K562 (cell line): Measurements from ENCODE around the gene OR2AT4. TPM values are rescaled to one million over a fixed set of nuclear protein-coding genes. Genes with fewer than 3 reads are reported as not detected.

ENCODE experiments used
- ATAC-seq: fragments of 200-7000 bp; cut with Tn5 transposase; 3 replicates; pipeline ENCODE4 v1.9.1; 2020; ENCODE audit warnings: moderate library complexity
- BruUV-seq: library from RNA; stranded (reverse); fragments of 400-500 nt; replicated peaks from 2 replicates; lab custom pipeline; 2021; lab: Mats Ljungman, UMichigan
- CTCF ChIA-PET: fragments of 300-600 bp; formaldehyde crosslinking; extraction: SDS; loops from one replicate; lab custom pipeline; 2021; ENCODE audit warnings: low intra/inter-chr PET ratio; lab: Yijun Ruan, JAX
- POLR2A ChIA-PET: fragments of 300-600, 350-650 bp; sonication (Branson Sonifier 250); formaldehyde crosslinking; extraction: SDS; loops from one replicate; lab custom pipeline; 2021; ENCODE audit warnings: antibody characterized with exemption, inconsistent platforms; lab: Yijun Ruan, JAX
- DNase-seq, 4 experiments: peaks; one replicate each; pipeline versions ENCODE4 v3.0.0 to v3.0.0-alpha.2; 2011 to 2018; ENCODE audit warnings: low spot score in 3 of 4, mixed read lengths in 3 of 4; ENCODE audit errors: extremely low read depth in 1 of 4
- FAIRE-seq: peaks from 2 replicates; lab custom pipeline; 2011; peaks lifted over from hg19 to GRCh38; lab: Jason Lieb, UNC
- H2AFZ ChIP-seq: 2 replicates; pipeline ENCODE4 v1.6.0; 2011; ENCODE audit warnings: low read depth, low read length, control low read depth, inconsistent platforms
- H3K27ac ChIP-seq: fragments of 200-600 bp; 3 replicates; pipeline ENCODE4 v1.8.0; 2011; ENCODE audit warnings: low read depth, mild to moderate bottlenecking, control low read depth, inconsistent platforms, low read length, moderate library complexity, mixed read lengths; ENCODE audit errors: extremely low read depth
- H3K27me3 ChIP-seq, 2 experiments: fragments of 300-600 bp in 1 of 2; 2 replicates in 1 of 2; 3 replicates in 1 of 2; pipeline versions ENCODE4 v1.6.0 to v1.8.0; 2011; ENCODE audit warnings: inconsistent platforms in 2 of 2, low read length in 2 of 2, mild to moderate bottlenecking in 1 of 2, mixed read lengths in 1 of 2, moderate library complexity in 1 of 2; ENCODE audit not compliant: control insufficient read depth in 2 of 2, insufficient read depth in 2 of 2
- H3K36me3 ChIP-seq: fragments of 300-600 bp; 3 replicates; pipeline ENCODE4 v1.8.0; 2011; ENCODE audit warnings: mild to moderate bottlenecking, low read length, inconsistent platforms; ENCODE audit not compliant: control insufficient read depth, insufficient read depth
- H3K4me1 ChIP-seq, 2 experiments: fragments of 200-600 bp in 1 of 2; replicated peaks in 1 of 2; 2 replicates in 1 of 2; 3 replicates in 1 of 2; pipeline versions ENCODE4 v1.5.1 to v1.8.0; 2011; ENCODE audit warnings: inconsistent platforms in 2 of 2, low read length in 2 of 2, mild to moderate bottlenecking in 1 of 2, mixed read lengths in 1 of 2, moderate library complexity in 1 of 2; ENCODE audit not compliant: control insufficient read depth in 2 of 2, insufficient read depth in 2 of 2
- H3K4me2 ChIP-seq: 2 replicates; pipeline ENCODE4 v1.6.1; 2011; ENCODE audit warnings: low read length, control low read depth, inconsistent platforms, mixed read lengths; ENCODE audit not compliant: insufficient read depth
- H3K4me3 ChIP-seq: fragments of 200-600 bp; sonication (generic), shearing (Covaris generic); 2 replicates; pipeline ENCODE4 v1.5.1; 2016; ENCODE audit warnings: control low read depth, inconsistent platforms
- H3K79me2 ChIP-seq: fragments of 200-600 bp; 3 replicates; pipeline ENCODE4 v1.8.0; 2011; ENCODE audit warnings: low read length, inconsistent platforms; ENCODE audit not compliant: control insufficient read depth, insufficient read depth
- H3K9ac ChIP-seq, 2 experiments: 2 replicates each; pipeline versions ENCODE4 v1.6.0 to v1.6.1; 2011; ENCODE audit warnings: low read depth in 2 of 2, low read length in 2 of 2, control low read depth in 1 of 2, inconsistent platforms in 1 of 2, mild to moderate bottlenecking in 1 of 2, mixed read lengths in 1 of 2; ENCODE audit not compliant: insufficient read depth in 1 of 2
- H3K9me1 ChIP-seq: one replicate; pipeline ENCODE4 v1.6.0; 2011; ENCODE audit warnings: inconsistent platforms, mild to moderate bottlenecking, low read length, moderate library complexity; ENCODE audit not compliant: control insufficient read depth, insufficient read depth
- H3K9me3 ChIP-seq: replicated peaks from 2 replicates; pipeline ENCODE4 v1.5.1; 2011; ENCODE audit warnings: low read depth, low read length, inconsistent platforms; ENCODE audit not compliant: control insufficient read depth, insufficient read depth
- H4K20me1 ChIP-seq: replicated peaks from 2 replicates; pipeline ENCODE4 v1.6.1; 2011; ENCODE audit warnings: low read length, inconsistent platforms, mixed read lengths; ENCODE audit not compliant: control insufficient read depth, insufficient read depth
- BRCA1 ChIP-seq, 2 experiments: fragments of 450-650 bp in 1 of 2; sonication (generic) in 1 of 2; formaldehyde crosslinking in 1 of 2; IDR thresholded peaks; 2 replicates each; pipeline versions ENCODE4 v1.5.0 to v1.6.1; 2017 to 2020; ENCODE audit warnings: mild to moderate bottlenecking in 1 of 2, missing genetic modification reagents in 1 of 2
- HDAC1 ChIP-seq, 2 experiments: fragments of 450-650 bp; IDR thresholded peaks; 2 replicates each; pipeline ENCODE4 v1.6.1; 2016 to 2017; ENCODE audit warnings: inconsistent platforms in 1 of 2, mild to moderate bottlenecking in 1 of 2, moderate library complexity in 1 of 2
- NFE2 ChIP-seq: IDR thresholded peaks from 2 replicates; pipeline ENCODE4 v1.6.1; 2014; ENCODE audit warnings: antibody characterized with exemption, low read depth
- PREB ChIP-seq: sonication (generic); formaldehyde crosslinking; IDR thresholded peaks from 2 replicates; pipeline ENCODE4 v1.8.1; 2023; ENCODE audit warnings: mild to moderate bottlenecking, missing genetic modification reagents
- PYGO2 ChIP-seq: fragments of 450-650 bp; IDR thresholded peaks from 2 replicates; pipeline ENCODE4 v1.6.1; 2016; ENCODE audit warnings: mild to moderate bottlenecking, missing genetic modification characterization, moderate library complexity, missing compliant biosample characterization
- SMAD4 ChIP-seq: fragments of 250-450 bp; sonication (Bioruptor Pico); conservative IDR thresholded peaks from 2 replicates; pipeline ENCODE4 v1.8.0; 2021; ENCODE audit warnings: inconsistent platforms, mild to moderate bottlenecking, moderate library complexity
- XRCC5 ChIP-seq: fragments of 200-400 bp; formaldehyde crosslinking; IDR thresholded peaks from 2 replicates; pipeline ENCODE4 v1.6.1; 2017; ENCODE audit warnings: low read depth, mild to moderate bottlenecking, low read length
- ZEB2 ChIP-seq: fragments of 450-650 bp; IDR thresholded peaks from 2 replicates; pipeline ENCODE4 v1.6.1; 2016
- ZNF143 ChIP-seq: sonication (generic); formaldehyde crosslinking; IDR thresholded peaks from 2 replicates; pipeline ENCODE4 v1.9.0; 2022; ENCODE audit warnings: mild to moderate bottlenecking, missing genetic modification reagents
- ZNF280A ChIP-seq: fragments of 450-650 bp; IDR thresholded peaks from 2 replicates; pipeline ENCODE4 v1.6.1; 2018; ENCODE audit warnings: mild to moderate bottlenecking, low read depth; ENCODE audit not compliant: partially characterized antibody
- WGBS: fragments of 100-300 bp; shearing (Covaris generic); methylation state at CpG from one replicate; pipeline ENCODE4 v1.1.6; 2016; ENCODE audit warnings: low coverage, mixed read lengths; ENCODE audit not compliant: insufficient coverage; ENCODE audit errors: missing lambda C conversion rate; 5-methylcytosine and 5-hydroxymethylcytosine counted together
- in situ Hi-C: fragments of 300-500 bp; cut with MboI; formaldehyde crosslinking; loops from 4 replicates; pipeline ENCODE4 v1.15.0; 2018; ENCODE audit warnings: inconsistent platforms, mixed read lengths
- intact Hi-C: fragments of 100-400 bp; cut with micrococcal nuclease; formaldehyde crosslinking; loops from 2 replicates; pipeline ENCODE4 v1.14.2; 2022
- polyA plus RNA-seq, 8 experiments: library from polyadenylated mRNA; depleted of rRNA in 4 of 8; stranded (reverse) in 5 of 8; unstranded in 3 of 8; fragments of >200 nt; fragmentation: Nextera tagmentation in 2 of 8; fragmentation: Illumina TruSeq in 1 of 8; extraction: Ambion mirVana in 2 of 8; extraction: Trizol in 1 of 8; gene quantifications; 2 replicates each; pipeline versions ENCODE4 v1.2.1 to v1.2.3, GENCODE V29; 2011 to 2014; ENCODE audit warnings: inconsistent platforms in 1 of 8, missing spikeins in 1 of 8
- total RNA-seq, 7 experiments: library from RNA; depleted of rRNA in 6 of 7; stranded (reverse); fragments of >200 nt in 6 of 7; fragmentation: Illumina TruSeq in 2 of 7; extraction: Trizol in 2 of 7; gene quantifications; 2 replicates each; pipeline versions ENCODE4 v1.2.1 to v1.2.3, GENCODE V29; 2011 to 2021; ENCODE audit warnings: low replicate concordance in 1 of 7
- TF ChIP-seq, protein P1 (sequence below), 2 experiments: fragments of 450-650 bp in 1 of 2; sonication (generic) in 1 of 2; formaldehyde crosslinking in 1 of 2; IDR thresholded peaks in 1 of 2; conservative IDR thresholded peaks in 1 of 2; 2 replicates each; pipeline versions ENCODE4 v1.6.1 to v1.8.1; 2016 to 2023; ENCODE audit warnings: mild to moderate bottlenecking in 2 of 2, moderate library complexity in 2 of 2, inconsistent platforms in 1 of 2, missing genetic modification reagents in 1 of 2
- TF ChIP-seq, protein P2 (sequence below): fragments of 250-450 bp; sonication (Bioruptor Pico); IDR thresholded peaks from 2 replicates; pipeline ENCODE4 v1.4.0; 2020; ENCODE audit warnings: mild to moderate bottlenecking, moderate library complexity

Gene OR2AT4
- total and polyA plus RNA-seq, 9 of the 15 experiments (the other 6 are each of a cell fraction or from before 2014, with no cell fraction given): 0.86 to 3.1 (median 2.0) TPM

GRCh38 chr11:75140269-75141138 is 43.8 kb upstream of the OR2AT4 start:
- H3K9me3 ChIP-seq: no peaks in the 10 kb centered on the region
- H3K36me3 ChIP-seq: no peaks in the 10 kb centered on the region
- no peaks in the 10 kb centered on the region for H3K27me3 ChIP-seq
- CTCF ChIA-PET: interaction anchor here (0.5 to 5.5 kb wide), 6 partner anchors 8 to 140 kb away, joined by 3 to 29 read pairs (median 4); no protein-coding TSS in a partner anchor
- FAIRE-seq (peak; percentile 26), ATAC-seq (peak; percentile 83), DNase-seq (peak; percentile 72 to 81 (median 74))
- H4K20me1 ChIP-seq: no peaks in the 10 kb centered on the region
- no peaks in the 10 kb centered on the region for H3K9me1 ChIP-seq
- WGBS: 43% methylated on average over 20 of the region's 22 CpGs
- in situ Hi-C loops (loop anchor here (5.0 to 10.0 kb wide), 2 partner anchors 64 to 118 kb away; no protein-coding TSS in a partner anchor), intact Hi-C loops (loop anchor here (2.0 to 5.0 kb wide), 3 partner anchors 38 to 213 kb away; no protein-coding TSS in a partner anchor)
- no peak overlapping the region for H3K27ac ChIP-seq
- no peaks in the 10 kb centered on the region for H3K79me2 ChIP-seq
- H3K4me1 ChIP-seq: peaks cover 18 to 19% of the 10 kb centered on the region in 2 experiments; a peak in 4 of 5 replicates
- no peak overlapping the region for H3K9ac ChIP-seq
- POLR2A ChIA-PET: interaction anchor here (0.7 to 1.2 kb wide), 5 partner anchors 8 to 214 kb away, joined by 3 to 4 read pairs (median 3); no protein-coding TSS in a partner anchor
- no peak overlapping the region for H3K4me2 ChIP-seq
- H2AFZ ChIP-seq: no peak overlapping the region; the same call in 1 of the 2 replicates
- no peak overlapping the region for H3K4me3 ChIP-seq
- BruUV-seq: no TSS peak
- TF ChIP-seq SMAD4 (CRISPR knock-in tag): no peak; the same call in 1 of the 2 replicates
- no peak for TF ChIP-seq ZNF143 (CRISPR knock-in tag)
- TF ChIP-seq BRCA1 (IDR thresholded peaks at IDR 0.05): no peak
- TF ChIP-seq BRCA1 (CRISPR knock-in tag; IDR thresholded peaks at IDR 0.05): no peak
- TF ChIP-seq ZEB2: peak; percentile 70; the same call in 1 of the 2 replicates
- no peak for TF ChIP-seq ZNF280A
- TF ChIP-seq XRCC5: peak; percentile 77; the same call in 1 of the 2 replicates
- TF ChIP-seq, protein P1, sequence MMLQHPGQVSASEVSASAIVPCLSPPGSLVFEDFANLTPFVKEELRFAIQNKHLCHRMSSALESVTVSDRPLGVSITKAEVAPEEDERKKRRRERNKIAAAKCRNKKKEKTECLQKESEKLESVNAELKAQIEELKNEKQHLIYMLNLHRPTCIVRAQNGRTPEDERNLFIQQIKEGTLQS (IDR thresholded peaks at IDR 0.05): peak; percentile 40; the same call in 1 of the 2 replicates
- TF ChIP-seq, protein P1 (CRISPR knock-in tag; conservative IDR thresholded peaks at IDR 0.05): no peak
- TF ChIP-seq NFE2: no peak
- TF ChIP-seq, protein P2, sequence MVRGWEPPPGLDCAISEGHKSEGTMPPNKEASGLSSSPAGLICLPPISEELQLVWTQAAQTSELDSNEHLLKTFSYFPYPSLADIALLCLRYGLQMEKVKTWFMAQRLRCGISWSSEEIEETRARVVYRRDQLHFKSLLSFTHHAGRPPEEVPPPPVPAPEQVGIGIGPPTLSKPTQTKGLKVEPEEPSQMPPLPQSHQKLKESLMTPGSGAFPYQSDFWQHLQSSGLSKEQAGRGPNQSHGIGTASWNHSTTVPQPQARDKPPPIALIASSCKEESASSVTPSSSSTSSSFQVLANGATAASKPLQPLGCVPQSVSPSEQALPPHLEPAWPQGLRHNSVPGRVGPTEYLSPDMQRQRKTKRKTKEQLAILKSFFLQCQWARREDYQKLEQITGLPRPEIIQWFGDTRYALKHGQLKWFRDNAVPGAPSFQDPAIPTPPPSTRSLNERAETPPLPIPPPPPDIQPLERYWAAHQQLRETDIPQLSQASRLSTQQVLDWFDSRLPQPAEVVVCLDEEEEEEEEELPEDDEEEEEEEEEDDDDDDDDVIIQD: no peak
- TF ChIP-seq PYGO2 (tag): no peak
- TF ChIP-seq HDAC1 (IDR thresholded peaks at IDR 0.05): no peak
- TF ChIP-seq PREB (CRISPR knock-in tag): no peak
